K562 (cell line): Measurements from ENCODE around the gene KPNB1.

Source experiments
- ERF ChIP-seq: fragments of 450-650 bp; formaldehyde crosslinking; IDR thresholded peaks from 2 replicates; pipeline ENCODE4 v1.4.0; 2020; ENCODE audit warnings: mild to moderate bottlenecking, mixed read lengths
- GATAD2B ChIP-seq: fragments of 450-650 bp; IDR thresholded peaks from 2 replicates; pipeline ENCODE4 v1.6.1; 2017; ENCODE audit warnings: mild to moderate bottlenecking, borderline replicate concordance
- NKRF ChIP-seq: fragments of 450-650 bp; IDR thresholded peaks from 2 replicates; pipeline ENCODE4 v1.6.1; 2016; ENCODE audit warnings: borderline replicate concordance
- RFX5 ChIP-seq: IDR thresholded peaks from 2 replicates; pipeline ENCODE4 v1.6.1; 2011; ENCODE audit warnings: low read depth, mild to moderate bottlenecking, improper control_type of control experiment, low read length
- SREBF1 ChIP-seq: fragments of 150-350 bp; IDR thresholded peaks from 2 replicates; pipeline ENCODE4 v1.6.1; 2014; ENCODE audit warnings: antibody characterized with exemption, low read depth, low read length, borderline replicate concordance

- TF ChIP-seq ERF, result no peak
- no peak for TF ChIP-seq NKRF
- TF ChIP-seq SREBF1, result no peak
- TF ChIP-seq GATAD2B, result no peak
- TF ChIP-seq RFX5, result no peak
These were observed 62.8 kb downstream of the KPNB1 start for GRCh38 chr17:47712330-47713023.
